Spinal cord (tissue), 10 donors: Measurements from ENCODE around the gene TGFBR2. TPM values are rescaled to one million over a fixed set of nuclear protein-coding genes. Genes with fewer than 3 reads are reported as not detected.
A peak's percentile ranks its signal among the peaks of the same experiment; 100 is the strongest.

Experiments used
- DNase-seq, 6 donors: peaks; one replicate each; pipeline versions ENCODE4 v3.0.0 to v3.0.0-alpha.2; 2013 to 2015; ENCODE audit warnings: low spot score in 6 of 6, low read depth in 4 of 6
- H3K27ac ChIP-seq: one replicate; pipeline ENCODE4 v1.5.1; 2013; ENCODE audit warnings: low read depth, low read length, control low read depth
- H3K27me3 ChIP-seq: one replicate; pipeline ENCODE4 v1.6.1; 2013; ENCODE audit warnings: low read length; ENCODE audit not compliant: control insufficient read depth, insufficient read depth
- H3K36me3 ChIP-seq: one replicate; pipeline ENCODE4 v1.6.1; 2013; ENCODE audit warnings: low read length; ENCODE audit not compliant: control insufficient read depth, insufficient read depth
- H3K4me1 ChIP-seq: one replicate; pipeline ENCODE4 v1.6.1; 2013; ENCODE audit warnings: low read length; ENCODE audit not compliant: control insufficient read depth, insufficient read depth
- H3K4me3 ChIP-seq: one replicate; pipeline ENCODE4 v1.5.1; 2013; ENCODE audit warnings: low read depth, low read length, control low read depth
- H3K9me3 ChIP-seq: one replicate; pipeline ENCODE4 v1.6.1; 2013; ENCODE audit warnings: low read length; ENCODE audit not compliant: control insufficient read depth, insufficient read depth
- WGBS: methylation state at CpG from one replicate; pipeline ENCODE4 v1.1.5; 2013; ENCODE audit warnings: missing lambda C conversion rate; ENCODE audit not compliant: insufficient coverage; 5-methylcytosine and 5-hydroxymethylcytosine counted together
- polyA plus RNA-seq, 2 donors: library from polyadenylated mRNA; unstranded; fragments of 120-200 nt; gene quantifications; one replicate each; pipeline ENCODE4 v1.2.1, GENCODE V29; 2013; ENCODE audit not compliant: insufficient read length in 2 of 2
- total RNA-seq, 2 donors: library from RNA; depleted of rRNA in 1 of 2; stranded (reverse); fragments of 120-200 nt in 1 of 2; fragments of >200 nt in 1 of 2; gene quantifications; one replicate each; pipeline versions ENCODE4 v1.2.3 to v1.2.4, GENCODE V29; 2013 to 2014
- donor health status: healthy.

The TGFBR2 gene
- total and polyA plus RNA-seq, 4 donors: 25.1 to 76.7 (median 43.1) TPM

- Histone ChIP-seq H3K4me1 (no peaks in the 10 kb centered on the region), H3K27ac (no peak overlapping the region), H3K9me3 (no peaks in the 10 kb centered on the region), H3K27me3 (no peaks in the 10 kb centered on the region), H3K36me3 (no peaks in the 10 kb centered on the region), H3K4me3 (no peak overlapping the region)
- no peak for DNase-seq
- 98% methylated on average over 4 of the region's 7 CpGs for WGBS
Observed at GRCh38 chr3:30641416-30642251, 35.2 kb downstream of the TGFBR2 start.

GRCh38 chr3:30642849-30643361, 36.5 kb downstream of the TGFBR2 start:
- no peaks in the 10 kb centered on the region for H3K27me3 ChIP-seq
- H3K27ac ChIP-seq: no peak overlapping the region
- no peaks in the 10 kb centered on the region for H3K9me3 ChIP-seq
- no peaks in the 10 kb centered on the region for H3K4me1 ChIP-seq
- H3K4me3 ChIP-seq: no peak overlapping the region
- DNase-seq: no peak
- 0% methylated on average over 1 of the region's 4 CpGs for whole genome bisulfite sequencing
- H3K36me3 ChIP-seq: no peaks in the 10 kb centered on the region

DNA sequence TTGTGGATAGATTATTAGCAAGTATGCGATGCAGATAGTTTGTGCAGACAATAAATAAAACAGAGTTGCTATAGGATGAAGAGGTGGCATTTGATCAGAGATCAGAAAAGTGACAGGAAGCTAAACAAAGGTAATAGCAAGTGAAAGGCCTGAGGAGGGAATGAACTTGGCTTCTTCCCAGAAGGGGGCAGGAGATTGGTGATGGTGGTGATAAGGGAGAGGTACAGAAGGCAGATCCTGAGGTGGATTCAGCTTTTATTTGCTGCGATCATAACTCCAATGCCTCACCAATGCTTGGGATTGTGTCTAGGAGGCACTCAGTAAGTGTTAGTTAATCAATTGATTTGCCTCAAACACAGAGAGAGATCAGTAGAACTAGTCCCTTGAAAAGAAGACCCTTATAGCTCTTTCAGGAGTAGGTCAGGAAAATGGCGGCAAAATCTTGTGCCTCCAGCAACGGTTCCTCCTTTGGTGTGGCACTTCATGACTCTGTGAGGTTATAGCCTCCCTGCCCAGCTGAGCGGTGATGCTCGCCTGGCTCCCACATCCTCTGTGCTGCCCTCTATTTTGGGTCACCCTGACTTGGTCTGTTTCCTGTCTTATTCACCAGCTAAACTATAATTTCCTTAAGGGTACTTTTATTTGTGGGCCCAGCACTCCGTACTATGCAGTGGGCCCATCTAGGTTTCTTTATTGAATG, 37.5 kb downstream of the TGFBR2 start:
- no peaks in the 10 kb centered on the region for H3K36me3 ChIP-seq
- no peak overlapping the region for H3K27ac ChIP-seq
- 86% methylated on average over 5 of the region's 7 CpGs for WGBS

GRCh38 chr3:30644615-30645014, 38.2 kb downstream of the TGFBR2 start:
- Histone ChIP-seq H3K27ac (no peak overlapping the region), H3K9me3 (no peaks in the 10 kb centered on the region), H3K4me1 (no peaks in the 10 kb centered on the region), H3K4me3 (no peak overlapping the region), H3K36me3 (no peaks in the 10 kb centered on the region), H3K27me3 (no peaks in the 10 kb centered on the region)
- DNase-seq: no peak
- no CpG with 5 or more reads among the region's 2 CpGs for WGBS

More for the DNA sequence above, 37.5 kb downstream of the TGFBR2 start:
- Histone ChIP-seq H3K9me3 (no peaks in the 10 kb centered on the region), H3K27me3 (no peaks in the 10 kb centered on the region), H3K4me3 (no peak overlapping the region), H3K4me1 (no peaks in the 10 kb centered on the region)
- no peak for DNase-seq

GRCh38 chr3:30645077-30645476, 38.7 kb downstream of the TGFBR2 start:
- no peaks in the 10 kb centered on the region for H3K27me3 ChIP-seq
- H3K36me3 ChIP-seq: no peaks in the 10 kb centered on the region
- WGBS: no CpG with 5 or more reads among the region's 4 CpGs
- DNase-seq: no peak
- no peaks in the 10 kb centered on the region for H3K4me1 ChIP-seq
- no peak overlapping the region for H3K4me3 ChIP-seq
- H3K27ac ChIP-seq: no peak overlapping the region
- no peaks in the 10 kb centered on the region for H3K9me3 ChIP-seq

GRCh38 chr3:30646181-30646876, 39.9 kb downstream of the TGFBR2 start:
- H3K4me3 ChIP-seq: no peak overlapping the region
- H3K9me3 ChIP-seq: no peaks in the 10 kb centered on the region
- WGBS: 73% methylated on average over 1 of the region's 5 CpGs
- no peak for DNase-seq
- no peaks in the 10 kb centered on the region for H3K4me1 ChIP-seq
- no peaks in the 10 kb centered on the region for H3K27me3 ChIP-seq
- no peaks in the 10 kb centered on the region for H3K36me3 ChIP-seq
- H3K27ac ChIP-seq: peak overlapping the region; percentile 18

DNA sequence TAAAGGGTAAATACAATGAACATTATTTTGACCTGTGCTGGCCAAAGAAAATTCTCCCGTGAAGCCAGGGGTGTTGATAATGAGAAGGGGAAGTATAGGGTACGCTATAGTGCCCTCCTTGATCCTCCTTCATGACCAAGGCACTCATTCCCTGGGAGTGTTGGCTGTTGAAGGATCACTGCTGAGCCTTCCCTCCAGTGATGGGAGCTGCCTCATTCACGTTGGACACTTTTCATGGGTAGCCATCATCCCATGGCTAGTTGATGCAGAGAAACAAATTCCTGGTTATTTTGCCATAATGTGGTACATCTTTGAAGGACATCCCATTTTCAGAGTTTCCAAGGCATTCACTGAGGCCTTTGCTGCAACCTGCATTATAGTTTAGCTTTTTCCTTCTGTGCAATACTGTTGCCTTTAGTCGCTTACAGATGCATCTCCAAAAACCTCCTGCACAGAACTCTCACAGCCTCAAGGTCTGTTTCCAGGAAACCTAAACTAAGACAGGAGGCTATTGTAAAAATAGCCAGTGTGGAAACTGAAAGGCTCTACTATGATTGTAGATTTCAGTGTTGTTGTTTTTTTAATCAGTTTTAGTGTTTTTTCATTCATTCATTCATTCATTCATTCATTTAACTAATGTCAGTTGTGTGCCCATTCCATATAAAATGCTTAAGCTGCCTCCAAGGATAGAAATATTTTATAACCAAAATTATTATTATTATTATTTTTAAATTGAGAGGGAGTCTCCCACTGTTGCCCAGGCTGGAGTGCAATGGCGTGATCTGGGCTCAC, 40.8 kb downstream of the TGFBR2 start:
- no peaks in the 10 kb centered on the region for H3K4me1 ChIP-seq
- H3K36me3 ChIP-seq: no peaks in the 10 kb centered on the region
- H3K9me3 ChIP-seq: no peaks in the 10 kb centered on the region
- H3K4me3 ChIP-seq: no peak overlapping the region
- no peaks in the 10 kb centered on the region for H3K27me3 ChIP-seq
- no peak for DNase-seq
- H3K27ac ChIP-seq: no peak overlapping the region
- 100% methylated on average over 3 of the region's 5 CpGs for WGBS

GRCh38 chr3:30648670-30649357, 42.4 kb downstream of the TGFBR2 start:
- Histone ChIP-seq H3K36me3 (no peaks in the 10 kb centered on the region), H3K4me1 (no peaks in the 10 kb centered on the region), H3K4me3 (no peak overlapping the region), H3K9me3 (no peaks in the 10 kb centered on the region), H3K27me3 (no peaks in the 10 kb centered on the region), H3K27ac (no peak overlapping the region)
- 85% methylated on average over 2 of the region's 5 CpGs for WGBS
- no peak for DNase-seq
